T-helper 17 cell (primary cell): Measurements from ENCODE around the gene ZNF304. TPM values are rescaled to one million over a fixed set of nuclear protein-coding genes. Genes with fewer than 3 reads are reported as not detected.
A peak's percentile ranks its signal among the peaks of the same experiment; 100 is the strongest.

Experiments used
- ATAC-seq: fragments of 150-1000 bp; cut with Tn5 transposase; 2 replicates; pipeline ENCODE4 v1.10.0; 2021; ENCODE audit warnings: mild to moderate bottlenecking, moderate library complexity
- DNase-seq, 3 donors: peaks; one replicate each; pipeline versions ENCODE4 v3.0.0 to v3.0.0-alpha.2; 2020 to 2021
- H3K9me3 ChIP-seq: one replicate; pipeline ENCODE4 v1.7.0; 2013; ENCODE audit warnings: low read length, mild to moderate bottlenecking; ENCODE audit not compliant: control insufficient read depth, poor library complexity, severe bottlenecking
- H3K27ac Mint-ChIP-seq: one replicate; pipeline ENCODE4 v1.8.0; 2022; ENCODE audit warnings: mild to moderate bottlenecking, moderate library complexity, mixed read lengths
- H3K27me3 Mint-ChIP-seq: one replicate; pipeline ENCODE4 v1.8.0; 2022; ENCODE audit warnings: mixed read lengths
- H3K36me3 Mint-ChIP-seq: one replicate; pipeline ENCODE4 v1.8.0; 2022; ENCODE audit warnings: low read depth, mixed read lengths
- H3K4me1 Mint-ChIP-seq: one replicate; pipeline ENCODE4 v1.8.0; 2022; ENCODE audit warnings: mild to moderate bottlenecking, mixed read lengths
- H3K4me3 Mint-ChIP-seq: one replicate; pipeline ENCODE4 v1.8.0; 2022; ENCODE audit warnings: mild to moderate bottlenecking, moderate library complexity, mixed read lengths
- total RNA-seq, 4 donors: library from RNA in 2 of 4; stranded (reverse) in 2 of 4; gene quantifications; one replicate each; pipeline ENCODE4 v1.2.3 and lab custom pipeline; 2022 to 2026

The ZNF304 gene
- 1 to 10 TPM; 5.6 to 6.6 TPM for total RNA-seq
- total RNA-seq (lab: John Stamatoyannopoulos, UW) = 9.0 to 40.0 reads per million in 2 donors

GRCh38 chr19:57350877-57351805 is at the start of gene ZNF304:
Gene ZNF304, plus strand, starts transcription at chr19:57351271. Its CDS starts 394 bp downstream, at chr19:57351665.
- Mint-ChIP-seq H3K27me3 (no peaks in the 10 kb centered on the region), H3K36me3 (peaks cover 12% of the 10 kb centered on the region), H3K27ac (peak within 1 kb of the TSS; percentile 91), H3K4me1 (peaks cover 8% of the 10 kb centered on the region), H3K4me3 (peak within 1 kb of the TSS; percentile 92)
- DNase-seq (peak; percentile 59 to 65 (median 62)), ATAC-seq (peak; percentile 100)
- H3K9me3 ChIP-seq = no peaks in the 10 kb centered on the region

- no peak for DNase-seq
- Mint-ChIP-seq H3K27me3 (no peaks in the 10 kb centered on the region), H3K36me3 (peaks cover 10% of the 10 kb centered on the region), H3K4me1 (peaks cover 4% of the 10 kb centered on the region), H3K27ac (no peak overlapping the region), H3K4me3 (no peak overlapping the region)
- ATAC-seq = no peak
- H3K9me3 ChIP-seq = no peaks in the 10 kb centered on the region
Observed at GRCh38 chr19:57302020-57302465, 49.0 kb upstream of the ZNF304 start.

DNA sequence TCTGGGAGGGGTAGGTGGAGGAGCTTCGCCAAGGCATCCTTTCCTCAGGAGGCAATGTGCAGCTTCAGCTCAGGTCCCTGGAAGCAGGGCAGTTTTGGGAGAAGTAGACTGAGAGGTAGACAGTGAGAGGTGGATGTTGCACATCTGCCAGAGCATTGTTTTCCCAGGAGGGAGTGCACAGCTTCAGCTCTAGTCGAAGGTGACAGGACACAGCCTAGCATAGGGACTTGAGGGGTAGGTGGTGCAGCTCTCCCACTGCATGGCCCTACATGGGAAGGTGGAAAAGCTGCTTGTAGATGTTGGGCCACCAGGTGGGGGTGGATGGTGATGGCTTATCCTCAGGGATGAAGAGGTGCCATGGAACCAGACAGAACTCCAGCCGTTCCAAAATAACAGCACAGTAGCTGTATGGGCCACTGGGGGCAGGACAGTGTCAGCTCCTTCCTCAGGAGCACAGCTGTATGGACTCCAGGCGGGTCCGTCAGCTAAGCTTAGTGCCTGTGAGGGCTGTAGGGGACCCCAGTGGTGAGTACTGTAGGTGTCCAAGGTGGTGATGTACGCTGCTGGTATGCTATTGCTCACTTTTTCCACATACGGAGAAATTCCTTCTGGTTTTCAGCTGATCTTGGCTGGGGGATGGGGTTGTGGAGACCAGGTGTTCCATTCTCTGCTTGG is 48.2 kb upstream of the ZNF304 start:
- Mint-ChIP-seq H3K27ac (no peak overlapping the region), H3K27me3 (no peaks in the 10 kb centered on the region), H3K4me3 (no peak overlapping the region), H3K4me1 (peaks cover 3% of the 10 kb centered on the region), H3K36me3 (peaks cover 6% of the 10 kb centered on the region)
- ATAC-seq = peak; percentile 8
- no peak for DNase-seq
- H3K9me3 ChIP-seq = no peaks in the 10 kb centered on the region

DNA sequence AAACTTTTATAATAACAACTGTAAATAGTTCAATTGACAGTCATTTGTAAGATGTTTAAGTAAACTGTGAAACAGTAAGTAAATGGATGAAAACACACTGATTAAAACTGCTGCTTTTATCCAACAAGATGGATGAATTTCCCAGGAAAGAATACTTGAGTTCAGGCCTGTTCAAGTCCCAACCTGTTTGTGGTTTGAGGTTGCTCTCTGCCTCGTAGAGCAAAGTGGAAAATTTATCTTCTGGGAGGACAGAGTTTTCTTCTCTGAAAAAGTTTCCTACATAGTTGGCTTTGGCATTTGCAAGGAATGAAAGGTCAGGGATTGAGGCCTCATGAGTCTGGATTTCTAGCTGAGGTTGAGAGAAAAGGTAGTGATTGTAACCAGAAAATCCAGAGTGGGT is 46.0 kb upstream of the ZNF304 start:
- no peak for DNase-seq
- H3K27ac Mint-ChIP-seq = no peak overlapping the region
- no peak overlapping the region for H3K4me3 Mint-ChIP-seq
- H3K4me1 Mint-ChIP-seq = no peaks in the 10 kb centered on the region
- H3K9me3 ChIP-seq = no peaks in the 10 kb centered on the region
- no peak for ATAC-seq
- H3K36me3 Mint-ChIP-seq = peaks cover 4% of the 10 kb centered on the region
- H3K27me3 Mint-ChIP-seq = no peaks in the 10 kb centered on the region

DNA sequence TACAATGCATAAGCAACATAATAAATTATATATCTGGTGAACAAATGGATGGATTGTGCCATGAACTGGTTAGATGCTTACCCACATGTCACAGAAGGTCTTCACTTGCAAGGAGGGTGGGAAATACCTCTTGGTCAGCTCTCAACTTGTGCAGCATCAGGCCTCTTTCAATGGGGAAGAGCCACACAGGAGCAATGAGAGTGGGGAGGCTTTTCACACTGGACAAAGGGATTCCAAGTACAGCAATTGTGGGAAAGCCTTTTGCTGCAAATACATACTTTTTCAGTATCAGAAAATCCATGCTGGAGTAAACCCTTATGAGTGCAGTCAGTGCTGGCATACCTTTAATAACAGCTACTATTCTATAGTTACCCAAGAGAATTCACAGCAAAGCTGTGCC is 42.6 kb upstream of the ZNF304 start:
- DNase-seq = no peak
- peak; percentile 18 for ATAC-seq
- no peak overlapping the region for H3K27ac Mint-ChIP-seq
- no peaks in the 10 kb centered on the region for H3K27me3 Mint-ChIP-seq
- peaks cover 2% of the 10 kb centered on the region for H3K36me3 Mint-ChIP-seq
- no peaks in the 10 kb centered on the region for H3K9me3 ChIP-seq
- H3K4me1 Mint-ChIP-seq = no peaks in the 10 kb centered on the region
- H3K4me3 Mint-ChIP-seq = no peak overlapping the region

GRCh38 chr19:57310792-57311191 is 40.3 kb upstream of the ZNF304 start:
- H3K27ac Mint-ChIP-seq = no peak overlapping the region
- H3K4me1 Mint-ChIP-seq = no peaks in the 10 kb centered on the region
- no peaks in the 10 kb centered on the region for H3K27me3 Mint-ChIP-seq
- no peaks in the 10 kb centered on the region for H3K36me3 Mint-ChIP-seq
- H3K4me3 Mint-ChIP-seq = no peak overlapping the region
- DNase-seq (no peak), ATAC-seq (no peak)
- no peaks in the 10 kb centered on the region for H3K9me3 ChIP-seq

DNA sequence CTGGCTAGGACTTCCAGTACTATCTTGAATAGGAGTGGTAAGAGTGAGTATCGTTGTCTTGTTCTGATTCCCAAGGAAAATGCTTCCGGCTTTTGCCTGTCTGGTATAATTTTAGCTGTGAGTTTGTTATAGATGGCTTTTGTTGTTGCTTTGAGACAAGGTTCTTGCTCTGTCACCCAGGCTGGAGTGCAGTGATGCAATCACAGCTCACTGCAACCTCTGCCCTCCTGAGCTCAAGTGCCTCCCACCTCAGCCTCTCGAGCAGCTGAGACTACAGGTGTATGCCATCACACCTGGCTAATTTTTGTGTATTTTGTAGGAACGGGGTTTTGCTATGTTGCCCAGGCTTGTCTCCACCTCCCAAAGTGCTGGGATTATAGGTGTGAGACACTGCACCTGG is 36.9 kb upstream of the ZNF304 start:
- DNase-seq (no peak), ATAC-seq (no peak)
- Mint-ChIP-seq H3K4me1 (no peaks in the 10 kb centered on the region), H3K27ac (no peak overlapping the region), H3K36me3 (no peaks in the 10 kb centered on the region), H3K27me3 (peaks cover 5% of the 10 kb centered on the region), H3K4me3 (no peak overlapping the region)
- peaks cover 3% of the 10 kb centered on the region for H3K9me3 ChIP-seq

- DNase-seq = no peak
- no peak for ATAC-seq
- H3K27ac Mint-ChIP-seq = no peak overlapping the region
- no peak overlapping the region for H3K4me3 Mint-ChIP-seq
- H3K9me3 ChIP-seq = peaks cover 3% of the 10 kb centered on the region
- H3K4me1 Mint-ChIP-seq = peaks cover 18% of the 10 kb centered on the region
- no peaks in the 10 kb centered on the region for H3K36me3 Mint-ChIP-seq
- peaks cover 5% of the 10 kb centered on the region for H3K27me3 Mint-ChIP-seq
Observed at GRCh38 chr19:57317503-57317902, 33.6 kb upstream of the ZNF304 start.

DNA sequence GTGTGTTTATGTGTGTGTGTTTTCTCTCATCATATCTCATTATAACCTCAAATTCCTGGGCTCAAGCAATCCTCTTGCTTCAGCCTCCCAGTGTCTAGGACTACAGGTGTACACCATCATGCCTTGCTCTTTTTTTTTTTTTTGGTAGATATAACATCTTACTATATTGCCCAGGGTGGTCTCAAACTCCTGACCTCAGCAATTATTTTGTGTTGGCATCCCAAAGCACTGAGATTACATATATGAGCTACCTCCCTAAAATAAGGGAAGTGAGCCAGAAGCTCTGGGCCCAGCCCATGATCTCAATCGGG is 31.2 kb upstream of the ZNF304 start:
- H3K9me3 ChIP-seq = peaks cover 3% of the 10 kb centered on the region
- Mint-ChIP-seq H3K27ac (peak overlapping the region; percentile 89), H3K36me3 (peaks cover 2% of the 10 kb centered on the region), H3K4me3 (peak overlapping the region; percentile 90), H3K27me3 (peaks cover 5% of the 10 kb centered on the region), H3K4me1 (peaks cover 18% of the 10 kb centered on the region)
- DNase-seq (no peak), ATAC-seq (no peak)

GRCh38 chr19:57320180-57321084 is 30.6 kb upstream of the ZNF304 start, which contains the start of gene ZNF543:
Gene ZNF543, plus strand, starts transcription at chr19:57320472. Its CDS starts 382 bp downstream, at chr19:57320854.
- DNase-seq (peak; percentile 81 to 84 (median 81)), ATAC-seq (peak; percentile 97)
- peak within 1 kb of the TSS; percentile 90 for H3K4me3 Mint-ChIP-seq
- peaks cover 3% of the 10 kb centered on the region for H3K9me3 ChIP-seq
- H3K36me3 Mint-ChIP-seq = peaks cover 6% of the 10 kb centered on the region
- H3K27ac Mint-ChIP-seq = peak within 1 kb of the TSS; percentile 89
- H3K27me3 Mint-ChIP-seq = peaks cover 5% of the 10 kb centered on the region
- peaks cover 18% of the 10 kb centered on the region for H3K4me1 Mint-ChIP-seq

DNA sequence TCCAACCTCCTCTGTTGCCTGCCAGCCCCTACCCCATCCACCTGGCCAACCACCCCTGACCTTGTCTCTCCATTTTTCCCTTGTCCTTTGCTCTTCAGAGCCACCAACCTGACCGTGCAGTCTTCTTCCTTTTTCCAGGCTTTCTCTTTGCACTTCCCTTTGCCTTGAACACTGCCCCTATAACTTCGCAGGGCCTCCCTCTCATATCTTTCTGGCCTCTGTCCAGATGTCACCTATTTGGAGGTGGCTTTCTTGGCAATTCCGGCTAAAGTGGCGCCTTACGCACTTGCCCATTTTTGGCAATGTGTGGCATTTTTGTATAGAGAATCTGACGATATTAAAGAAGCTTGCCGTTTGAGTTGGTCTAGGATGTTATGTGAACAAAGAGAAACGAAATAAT is 30.0 kb upstream of the ZNF304 start:
- DNase-seq (no peak), ATAC-seq (no peak)
- H3K27me3 Mint-ChIP-seq = peaks cover 5% of the 10 kb centered on the region
- H3K4me1 Mint-ChIP-seq = peaks cover 18% of the 10 kb centered on the region
- peaks cover 3% of the 10 kb centered on the region for H3K9me3 ChIP-seq
- peak overlapping the region; percentile 89 for H3K27ac Mint-ChIP-seq
- H3K36me3 Mint-ChIP-seq = peaks cover 7% of the 10 kb centered on the region
- peak overlapping the region; percentile 90 for H3K4me3 Mint-ChIP-seq

- H3K4me3 Mint-ChIP-seq = peak overlapping the region; percentile 90
- DNase-seq (no peak), ATAC-seq (no peak)
- H3K9me3 ChIP-seq = no peaks in the 10 kb centered on the region
- peaks cover 7% of the 10 kb centered on the region for H3K36me3 Mint-ChIP-seq
- H3K27me3 Mint-ChIP-seq = peaks cover 5% of the 10 kb centered on the region
- peaks cover 18% of the 10 kb centered on the region for H3K4me1 Mint-ChIP-seq
- peak overlapping the region; percentile 89 for H3K27ac Mint-ChIP-seq
Observed at GRCh38 chr19:57321751-57322150, 29.3 kb upstream of the ZNF304 start.
